ENCODE measurements around the gene DENND5B. TPM values are rescaled to one million over a fixed set of nuclear protein-coding genes. Genes with fewer than 3 reads are reported as not detected.

Gene DENND5B
- total RNA-seq, 4 donors from 2014 or later = 4.4 to 25.1 (median 16.3) TPM

GRCh38 chr12:31527083-31527482 is 63.9 kb downstream of the DENND5B start:
- no peak for DNase-seq
- TF ChIP-seq POLR2A (IDR thresholded peaks at IDR 0.05) (no peak), EP300 (IDR thresholded peaks at IDR 0.05; ENCODE audit: low read depth) (no peak), POLR2AphosphoS5 (IDR thresholded peaks at IDR 0.05) (no peak), CTCF (IDR thresholded peaks at IDR 0.05) (no peak)
- intact Hi-C loops (cut with DNase I; ENCODE audit: low total_unique reads) (no loop called here), in situ Hi-C loops (cut with MboI; ENCODE audit: low pct_ligation_motif_present in 1 of 4, low pct_unique_long_range_greater_than_20kb in 1 of 4, low sequenced_read_pairs in 3 of 4) (no loop called here)
- Histone ChIP-seq H3K9me3 (no peaks in the 10 kb centered on the region), H3K36me3 (no peaks in the 10 kb centered on the region), H3K4me1 (peaks cover 0 to 6% (median 3%) of the 10 kb centered on the region in 4 donors), H3K4me3 (no peak overlapping the region), H3K27ac (no peak overlapping the region), H3K27me3 (no peaks in the 10 kb centered on the region)
- 89 to 90% methylated on average over 4 of the region's 4 CpGs for WGBS, 2 donors (ENCODE audit: low coverage in 1 of 2)

- no peak for DNase-seq
- Histone ChIP-seq H3K36me3 (no peaks in the 10 kb centered on the region), H3K27me3 (no peaks in the 10 kb centered on the region), H3K9me3 (no peaks in the 10 kb centered on the region), H3K4me3 (no peak overlapping the region), H3K27ac (no peak overlapping the region), H3K4me1 (peaks cover 0 to 11% (median 6%) of the 10 kb centered on the region in 4 donors)
- in situ Hi-C loops (cut with MboI; ENCODE audit: low pct_ligation_motif_present in 1 of 4, low pct_unique_long_range_greater_than_20kb in 1 of 4, low sequenced_read_pairs in 3 of 4) (no loop called here), intact Hi-C loops (cut with DNase I; ENCODE audit: low total_unique reads) (no loop called here)
- no peak for TF ChIP-seq POLR2AphosphoS5 (IDR thresholded peaks at IDR 0.05)
- no peak for TF ChIP-seq EP300 (IDR thresholded peaks at IDR 0.05; ENCODE audit: low read depth)
- no peak for TF ChIP-seq POLR2A (IDR thresholded peaks at IDR 0.05)
- TF ChIP-seq CTCF (IDR thresholded peaks at IDR 0.05) = no peak
- WGBS, 2 donors (ENCODE audit: low coverage in 1 of 2) = 50 to 63% methylated on average over 4 of the region's 4 CpGs
Measured at GRCh38 chr12:31526158-31526546, 64.8 kb downstream of the DENND5B start.

DNA sequence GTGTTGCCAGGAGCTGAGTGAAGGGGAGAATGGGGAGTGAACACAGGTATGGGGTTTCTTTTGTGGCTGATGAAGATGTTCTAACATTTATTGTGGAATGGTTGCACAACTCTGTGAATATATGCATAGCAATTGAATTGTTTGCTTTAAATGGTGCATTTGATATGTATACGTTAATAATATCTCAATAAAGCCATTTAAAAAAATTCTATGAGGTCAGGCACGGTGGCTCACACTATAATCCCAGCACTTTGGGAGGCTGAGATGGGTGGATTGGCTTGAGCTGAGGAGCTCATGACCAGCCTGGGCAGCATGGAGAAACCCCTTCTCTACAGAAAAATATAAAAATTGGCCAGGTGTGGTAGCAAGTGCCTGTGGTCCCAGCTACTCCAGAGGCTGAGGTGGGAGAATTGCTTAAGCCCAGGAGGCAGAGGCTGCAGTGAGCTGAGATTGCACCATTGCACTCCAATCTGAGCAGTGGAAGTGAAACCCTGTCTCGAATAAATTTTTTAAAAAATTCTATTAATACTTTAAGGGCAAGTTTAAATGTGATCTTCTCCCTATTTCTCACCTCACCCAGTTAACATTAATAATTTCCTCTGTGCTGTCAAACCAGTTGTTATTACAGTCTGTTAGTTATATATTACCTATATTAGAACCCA is 65.3 kb downstream of the DENND5B start:
- Histone ChIP-seq H3K27ac (no peak overlapping the region), H3K9me3 (no peaks in the 10 kb centered on the region), H3K36me3 (no peaks in the 10 kb centered on the region), H3K4me1 (peaks cover 0 to 11% (median 6%) of the 10 kb centered on the region in 4 donors), H3K27me3 (no peaks in the 10 kb centered on the region), H3K4me3 (no peak overlapping the region)
- 81 to 85% methylated on average over 3 of the region's 3 CpGs for WGBS, 2 donors (ENCODE audit: low coverage in 1 of 2)
- no peak for TF ChIP-seq EP300 (IDR thresholded peaks at IDR 0.05; ENCODE audit: low read depth)
- no peak for TF ChIP-seq POLR2A (IDR thresholded peaks at IDR 0.05)
- TF ChIP-seq POLR2AphosphoS5 (IDR thresholded peaks at IDR 0.05) = no peak
- no peak for TF ChIP-seq CTCF (IDR thresholded peaks at IDR 0.05)
- intact Hi-C loops (cut with DNase I; ENCODE audit: low total_unique reads) (no loop called here), in situ Hi-C loops (cut with MboI; ENCODE audit: low pct_ligation_motif_present in 1 of 4, low pct_unique_long_range_greater_than_20kb in 1 of 4, low sequenced_read_pairs in 3 of 4) (no loop called here)
- no peak for DNase-seq

DNA sequence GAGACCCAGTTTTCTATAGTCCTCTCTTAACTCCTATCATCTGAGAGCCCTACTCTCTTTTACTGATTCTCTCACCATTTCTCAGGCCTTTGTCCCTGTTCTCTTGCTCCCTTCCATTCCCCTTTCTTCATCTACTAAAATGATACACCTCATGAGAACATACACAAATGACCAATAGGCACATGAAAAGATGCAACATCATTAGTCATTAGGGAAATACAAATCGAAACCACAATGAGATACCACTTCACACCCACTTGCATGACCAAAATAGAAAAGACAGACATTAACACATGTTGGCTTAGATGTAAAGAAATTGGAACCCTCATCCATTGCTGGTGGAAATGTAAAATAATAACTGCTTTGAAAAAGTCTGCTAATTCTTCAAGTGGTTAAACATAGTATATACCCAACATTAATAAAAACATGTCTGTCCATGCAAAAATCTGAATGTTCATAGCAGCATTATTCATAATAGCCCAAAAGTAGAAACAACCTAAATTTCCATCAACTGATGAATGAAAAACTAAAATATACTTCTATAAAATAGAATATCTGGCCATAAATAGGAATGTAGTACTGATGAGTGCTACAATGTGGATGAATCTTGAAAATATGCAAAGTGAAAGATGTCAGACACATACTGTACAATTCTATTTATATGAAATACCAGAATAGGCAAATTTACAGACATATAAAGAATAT is 66.0 kb downstream of the DENND5B start:
- 69 to 100% methylated on average over 1 of the region's 1 CpG for WGBS, 2 donors (ENCODE audit: low coverage in 1 of 2)
- intact Hi-C loops (cut with DNase I; ENCODE audit: low total_unique reads) = no loop called here

More for the DNA sequence above, 66.0 kb downstream of the DENND5B start:
- no peak for TF ChIP-seq POLR2A (IDR thresholded peaks at IDR 0.05)
- no peak for TF ChIP-seq EP300 (IDR thresholded peaks at IDR 0.05; ENCODE audit: low read depth)
- no peak for TF ChIP-seq POLR2AphosphoS5 (IDR thresholded peaks at IDR 0.05)
- TF ChIP-seq CTCF (IDR thresholded peaks at IDR 0.05) = no peak
- Histone ChIP-seq H3K4me3 (no peak overlapping the region), H3K36me3 (no peaks in the 10 kb centered on the region), H3K4me1 (peaks cover 3 to 14% (median 7%) of the 10 kb centered on the region in 4 donors), H3K27ac (no peak overlapping the region), H3K9me3 (no peaks in the 10 kb centered on the region), H3K27me3 (no peaks in the 10 kb centered on the region)
- in situ Hi-C loops (cut with MboI; ENCODE audit: low pct_ligation_motif_present in 1 of 4, low pct_unique_long_range_greater_than_20kb in 1 of 4, low sequenced_read_pairs in 3 of 4) = no loop called here
- DNase-seq = no peak
